HL-60 (cell line): ENCODE results near the gene NDUFC1.

Source experiments
- DNase-seq, 2 experiments: peaks; one replicate each; pipeline ENCODE4 v3.0.0-alpha.2; 2010 to 2020; ENCODE audit warnings: low read depth in 1 of 2, low spot score in 1 of 2
- H3K27ac ChIP-seq: fragments of 250-450 bp; sonication (Bioruptor Pico); replicated peaks from 2 replicates; pipeline ENCODE4 v1.5.1; 2020; ENCODE audit warnings: mild to moderate bottlenecking, moderate library complexity
- H3K27me3 ChIP-seq: fragments of 250-450 bp; sonication (Bioruptor Pico); 2 replicates; pipeline ENCODE4 v1.5.1; 2021; ENCODE audit warnings: mild to moderate bottlenecking, moderate library complexity; ENCODE audit not compliant: insufficient read depth, poor library complexity, severe bottlenecking
- H3K4me3 ChIP-seq: replicated peaks from 2 replicates; pipeline ENCODE4 v1.5.1; 2011; ENCODE audit warnings: mild to moderate bottlenecking, control low read depth, low read length; ENCODE audit not compliant: insufficient read depth
- CTCF ChIP-seq: IDR thresholded peaks from one replicate; pipeline ENCODE4 v1.5.1; 2011; ENCODE audit warnings: low read length, control low read depth, inconsistent platforms; ENCODE audit not compliant: insufficient read depth
- GABPA ChIP-seq: IDR thresholded peaks from 2 replicates; pipeline ENCODE4 v1.6.1; 2012; ENCODE audit warnings: low read depth
- POLR2AphosphoS5 ChIP-seq: IDR thresholded peaks from 2 replicates; pipeline ENCODE4 v1.6.1; 2012; ENCODE audit warnings: low read depth
- REST ChIP-seq: IDR thresholded peaks from 2 replicates; pipeline ENCODE4 v1.6.1; 2012; ENCODE audit warnings: low read depth; ENCODE audit not compliant: insufficient replicate concordance
- SPI1 ChIP-seq: IDR thresholded peaks from 2 replicates; pipeline ENCODE4 v1.6.1; 2012; ENCODE audit warnings: low read depth, mild to moderate bottlenecking, borderline replicate concordance

The NDUFC1 gene

DNA sequence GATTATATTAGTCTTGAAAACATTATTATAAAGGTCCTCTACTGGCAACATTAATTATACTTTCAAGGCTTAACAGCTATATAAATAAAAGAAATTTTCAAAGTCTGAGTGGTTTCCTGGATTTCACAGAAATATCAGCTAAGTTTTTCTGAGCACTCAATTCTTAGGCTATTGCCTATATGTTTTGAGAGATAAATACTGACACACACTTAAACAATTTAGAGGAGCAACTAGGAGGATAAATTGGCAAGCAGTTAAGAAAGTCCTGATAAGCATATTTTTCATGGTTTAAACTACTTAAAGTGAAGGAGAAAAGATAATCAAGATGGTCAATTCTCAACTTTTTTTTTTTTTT lies 19.6 kb downstream of the NDUFC1 start:
- no peak for DNase-seq
- Histone ChIP-seq H3K27me3 (peaks cover 21% of the 10 kb centered on the region), H3K4me3 (no peak overlapping the region), H3K27ac (no peak overlapping the region)
- TF ChIP-seq SPI1, result no peak
- no peak for TF ChIP-seq POLR2AphosphoS5
- no peak for TF ChIP-seq REST
- no peak for TF ChIP-seq GABPA
- no peak for TF ChIP-seq CTCF

DNA sequence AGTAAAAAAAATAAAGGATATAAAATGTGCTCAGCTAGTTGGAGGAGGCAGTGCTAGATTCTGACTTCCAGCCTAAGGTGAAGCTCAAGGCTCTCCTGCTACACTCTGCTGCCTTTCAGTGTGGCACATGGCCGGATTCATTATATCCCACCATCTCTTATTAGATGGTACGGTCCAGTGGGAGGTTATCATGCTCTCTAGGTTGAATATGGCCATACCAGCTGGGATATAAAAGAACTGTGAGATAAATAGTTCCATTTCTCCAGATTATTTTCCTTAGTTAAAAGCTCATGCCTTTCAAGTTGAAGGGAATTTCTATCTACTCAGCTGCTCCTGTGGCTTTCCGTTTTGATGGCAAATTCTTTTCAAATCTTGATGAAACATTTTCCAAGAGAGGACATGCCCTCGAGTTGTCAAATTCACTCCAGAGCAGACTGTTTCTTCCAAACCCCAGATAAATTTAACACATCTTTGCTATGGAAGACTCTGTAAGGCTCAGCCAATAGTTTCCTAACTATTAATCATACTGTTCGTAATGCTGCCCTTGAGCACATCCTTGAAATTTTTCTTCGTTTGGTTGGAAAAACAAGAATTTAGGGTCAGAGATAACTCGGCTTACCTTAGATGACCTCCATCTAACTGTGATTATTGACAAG lies 20.1 kb downstream of the NDUFC1 start:
- TF ChIP-seq SPI1, result no peak
- no peak for TF ChIP-seq GABPA
- no peak for TF ChIP-seq REST
- TF ChIP-seq CTCF, result no peak
- no peak for TF ChIP-seq POLR2AphosphoS5
- H3K27me3 ChIP-seq, result peaks cover 21% of the 10 kb centered on the region
- no peak overlapping the region for H3K4me3 ChIP-seq
- DNase-seq, result no peak
- H3K27ac ChIP-seq, result no peak overlapping the region

DNA sequence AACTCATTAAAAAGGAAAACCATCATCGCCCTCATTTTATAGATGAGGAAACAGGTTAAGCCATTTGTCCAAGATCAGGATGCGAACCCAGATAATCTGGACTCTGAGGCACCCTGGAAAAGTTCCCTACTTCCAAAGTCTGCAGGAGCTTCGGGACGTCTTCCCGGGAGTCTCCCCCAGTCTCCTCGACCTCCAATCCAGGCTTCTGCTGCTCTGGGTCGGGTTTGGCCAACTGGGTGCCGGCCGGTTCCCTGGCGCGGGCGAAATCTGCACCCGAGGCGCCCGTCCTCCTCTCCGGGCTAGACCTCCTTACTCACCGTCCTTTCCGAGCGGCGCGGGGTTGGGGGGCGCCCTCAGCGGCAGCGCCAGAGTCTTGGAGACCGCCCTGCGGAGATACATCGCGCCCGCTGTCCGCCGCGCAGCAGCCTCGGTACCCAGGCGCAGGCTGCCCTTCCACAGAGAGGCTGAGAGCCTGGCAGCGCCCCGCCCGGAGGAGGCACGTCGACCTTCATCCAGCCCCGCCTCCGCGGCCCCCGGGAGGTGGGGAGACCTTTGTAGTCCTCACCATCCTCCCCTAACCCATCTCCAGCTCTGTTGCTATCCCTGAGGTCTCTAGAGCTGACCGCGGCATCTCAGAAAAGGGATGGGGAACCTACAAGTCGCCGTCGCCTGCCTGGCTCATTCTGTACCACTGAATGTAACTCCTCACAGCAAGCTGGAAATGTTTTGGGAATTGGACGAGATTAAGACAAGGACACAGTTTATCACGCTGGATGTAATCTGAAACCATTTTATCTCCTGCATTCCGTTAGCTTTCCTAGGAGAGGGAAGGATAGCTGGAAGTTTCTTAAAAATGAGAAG lies 22.3 kb downstream of the NDUFC1 start, which contains the start of gene MGARP:
Gene MGARP, minus strand, starts transcription at position 466 of the 861 bp plus-strand sequence. Its CDS starts 67 bp downstream, at position 399.
- no peak within 1 kb of the TSS for H3K27ac ChIP-seq
- H3K27me3 ChIP-seq, result peaks cover 21% of the 10 kb centered on the region

More for the DNA sequence above, 22.3 kb downstream of the NDUFC1 start, which contains the start of gene MGARP:
- H3K4me3 ChIP-seq, result peak within 1 kb of the TSS; percentile 46
- TF ChIP-seq REST, result no peak
- TF ChIP-seq CTCF, result no peak
- no peak for TF ChIP-seq SPI1
- TF ChIP-seq POLR2AphosphoS5, result no peak
- TF ChIP-seq GABPA, result no peak
- DNase-seq, result no peak
